Neural progenitor cell (in vitro differentiated cells): Measurements from ENCODE around the gene MYH7B.

Experiments used
- EZH2 ChIP-seq: fragments of 200-600 bp; sonication (generic); IDR thresholded peaks from 2 replicates; pipeline ENCODE4 v1.6.1; 2017; ENCODE audit warnings: antibody characterized with exemption, mild to moderate bottlenecking, moderate library complexity
- EZH2phosphoT487 ChIP-seq: fragments of 200-600 bp; sonication (generic); IDR thresholded peaks from 2 replicates; pipeline ENCODE4 v1.6.1; 2017; ENCODE audit warnings: antibody characterized with exemption
- TF ChIP-seq, protein P1 (sequence below): fragments of 200-600 bp; sonication (generic); IDR thresholded peaks from 2 replicates; pipeline ENCODE4 v1.5.1; 2017; ENCODE audit warnings: antibody characterized with exemption, mild to moderate bottlenecking

GRCh38 chr20:34999021-34999451 is 43.4 kb downstream of the MYH7B start:
- TF ChIP-seq, protein P1, sequence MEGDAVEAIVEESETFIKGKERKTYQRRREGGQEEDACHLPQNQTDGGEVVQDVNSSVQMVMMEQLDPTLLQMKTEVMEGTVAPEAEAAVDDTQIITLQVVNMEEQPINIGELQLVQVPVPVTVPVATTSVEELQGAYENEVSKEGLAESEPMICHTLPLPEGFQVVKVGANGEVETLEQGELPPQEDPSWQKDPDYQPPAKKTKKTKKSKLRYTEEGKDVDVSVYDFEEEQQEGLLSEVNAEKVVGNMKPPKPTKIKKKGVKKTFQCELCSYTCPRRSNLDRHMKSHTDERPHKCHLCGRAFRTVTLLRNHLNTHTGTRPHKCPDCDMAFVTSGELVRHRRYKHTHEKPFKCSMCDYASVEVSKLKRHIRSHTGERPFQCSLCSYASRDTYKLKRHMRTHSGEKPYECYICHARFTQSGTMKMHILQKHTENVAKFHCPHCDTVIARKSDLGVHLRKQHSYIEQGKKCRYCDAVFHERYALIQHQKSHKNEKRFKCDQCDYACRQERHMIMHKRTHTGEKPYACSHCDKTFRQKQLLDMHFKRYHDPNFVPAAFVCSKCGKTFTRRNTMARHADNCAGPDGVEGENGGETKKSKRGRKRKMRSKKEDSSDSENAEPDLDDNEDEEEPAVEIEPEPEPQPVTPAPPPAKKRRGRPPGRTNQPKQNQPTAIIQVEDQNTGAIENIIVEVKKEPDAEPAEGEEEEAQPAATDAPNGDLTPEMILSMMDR: no peak
- TF ChIP-seq EZH2 (no peak), EZH2phosphoT487 (no peak)
